Caco-2 (cell line): Measurements from ENCODE around the gene DCUN1D2. TPM values are rescaled to one million over a fixed set of nuclear protein-coding genes. Genes with fewer than 3 reads are reported as not detected.

Experiments used
- BruUV-seq: library from RNA; stranded (reverse); fragments of 400-500 nt; replicated peaks from 2 replicates; lab custom pipeline; 2021; lab: Mats Ljungman, UMichigan
- CTCF ChIA-PET: fragments of 300-600 bp; sonication (Branson Sonifier 250); formaldehyde crosslinking; loops from one replicate; lab custom pipeline; 2022; ENCODE audit warnings: antibody characterized with exemption; lab: Charles Lee
- POLR2A ChIA-PET: fragments of 300-600 bp; sonication (Branson Sonifier 250); formaldehyde crosslinking; loops from one replicate; lab custom pipeline; 2022; ENCODE audit warnings: antibody characterized with exemption; lab: Charles Lee
- DNase-seq, 2 experiments: peaks; one replicate each; pipeline versions ENCODE4 v3.0.0 to v3.0.0-alpha.2; 2020 to 2022
- H3K27me3 ChIP-seq: replicated peaks from 2 replicates; pipeline ENCODE4 v1.6.0; 2011; ENCODE audit warnings: low read length; ENCODE audit not compliant: control insufficient read depth, insufficient read depth
- H3K36me3 ChIP-seq: 2 replicates; pipeline ENCODE4 v1.5.1; 2011; ENCODE audit warnings: low read length; ENCODE audit not compliant: control insufficient read depth, insufficient read depth
- H3K4me1 ChIP-seq: fragments of 250-450 bp; sonication (Bioruptor Pico); 2 replicates; pipeline ENCODE4 v1.5.1; 2020; ENCODE audit warnings: mild to moderate bottlenecking
- H3K4me3 ChIP-seq: 2 replicates; pipeline ENCODE4 v1.5.1; 2011; ENCODE audit warnings: low read depth, mild to moderate bottlenecking, control low read depth, low read length
- H3K9me3 ChIP-seq: fragments of 250-450 bp; sonication (Bioruptor Pico); 2 replicates; pipeline ENCODE4 v1.5.1; 2020; ENCODE audit warnings: mild to moderate bottlenecking, moderate library complexity
- H3K27ac Mint-ChIP-seq: one replicate; pipeline ENCODE4 v1.8.0; 2022; ENCODE audit warnings: mixed read lengths; ENCODE audit not compliant: unreplicated experiment
- H3K27me3 Mint-ChIP-seq: one replicate; pipeline ENCODE4 v1.8.0; 2022; ENCODE audit warnings: mixed read lengths; ENCODE audit not compliant: insufficient read depth, unreplicated experiment
- H3K36me3 Mint-ChIP-seq: one replicate; pipeline ENCODE4 v1.8.0; 2022; ENCODE audit warnings: mild to moderate bottlenecking, mixed read lengths; ENCODE audit not compliant: insufficient read depth, unreplicated experiment
- H3K4me1 Mint-ChIP-seq: one replicate; pipeline ENCODE4 v1.8.0; 2022; ENCODE audit warnings: low read depth, mixed read lengths; ENCODE audit not compliant: unreplicated experiment
- H3K4me3 Mint-ChIP-seq: one replicate; pipeline ENCODE4 v1.8.0; 2022; ENCODE audit warnings: mild to moderate bottlenecking, moderate library complexity, mixed read lengths; ENCODE audit not compliant: unreplicated experiment
- H3K9me3 Mint-ChIP-seq: one replicate; pipeline ENCODE4 v1.8.0; 2022; ENCODE audit warnings: mixed read lengths; ENCODE audit not compliant: unreplicated experiment
- CTCF ChIP-seq, 2 experiments: fragments of 200-600 bp in 1 of 2; IDR thresholded peaks; 1 replicate in 1 of 2; 2 replicates in 1 of 2; pipeline versions ENCODE4 v1.5.1 to v1.8.0; 2011 to 2022; ENCODE audit warnings: antibody characterized with exemption in 1 of 2, control low read depth in 1 of 2, inconsistent platforms in 1 of 2, low read depth in 1 of 2, low read length in 1 of 2, mild to moderate bottlenecking in 1 of 2, moderate library complexity in 1 of 2; ENCODE audit not compliant: insufficient read depth in 1 of 2, severe bottlenecking in 1 of 2, unreplicated experiment in 1 of 2
- intact Hi-C: fragments of 100-400 bp; cut with micrococcal nuclease; formaldehyde crosslinking; loops from one replicate; pipeline ENCODE4 v1.10.0; 2022; ENCODE audit not compliant: unreplicated experiment
- total RNA-seq: library from RNA; stranded (reverse); gene quantifications from 2 replicates; pipeline ENCODE4 v1.2.3, GENCODE V29; 2022

Gene DCUN1D2
- total RNA-seq, 1 experiment from 2014 or later = 59.4 TPM

GRCh38 chr13:113464476-113464875 lies 26.0 kb downstream of the DCUN1D2 start:
- Mint-ChIP-seq H3K36me3 (peaks cover 51% of the 10 kb centered on the region), H3K4me3 (no peak overlapping the region), H3K27ac (no peak overlapping the region), H3K9me3 (no peaks in the 10 kb centered on the region), H3K4me1 (peaks cover 8% of the 10 kb centered on the region), H3K27me3 (no peaks in the 10 kb centered on the region)
- no peak for TF ChIP-seq CTCF (IDR thresholded peaks at IDR 0.05; ENCODE audit: insufficient read depth in 1 of 2, low read depth in 1 of 2, low read length in 1 of 2, severe bottlenecking in 1 of 2, unreplicated experiment in 1 of 2)
- Histone ChIP-seq H3K36me3 (peaks cover 3% of the 10 kb centered on the region), H3K4me1 (0 out of 2 replicates have a peak, but pooled peaks cover 3% of the 10 kb centered on the region), H3K27me3 (no peaks in the 10 kb centered on the region), H3K4me3 (no peak overlapping the region), H3K9me3 (no peaks in the 10 kb centered on the region)
- DNase-seq = no peak
- BruUV-seq = no TSS peak
- CTCF ChIA-PET = no interaction called here
- POLR2A ChIA-PET = no interaction called here
- intact Hi-C loops = no loop called here

GRCh38 chr13:113461022-113461751 lies 29.3 kb downstream of the DCUN1D2 start:
- no peaks in the 10 kb centered on the region for H3K27me3 ChIP-seq
- Mint-ChIP-seq H3K4me1 (no peaks in the 10 kb centered on the region), H3K27ac (no peak overlapping the region), H3K4me3 (no peak overlapping the region), H3K27me3 (no peaks in the 10 kb centered on the region), H3K36me3 (peaks cover 53% of the 10 kb centered on the region), H3K9me3 (no peaks in the 10 kb centered on the region)
- intact Hi-C loops = no loop called here
- TF ChIP-seq CTCF (IDR thresholded peaks at IDR 0.05; ENCODE audit: insufficient read depth in 1 of 2, low read depth in 1 of 2, low read length in 1 of 2, severe bottlenecking in 1 of 2, unreplicated experiment in 1 of 2) = no peak
- ChIA-PET CTCF (no interaction called here), POLR2A (no interaction called here)
- H3K4me1 ChIP-seq = 0 out of 2 replicates have a peak, but pooled peaks cover 3% of the 10 kb centered on the region
- BruUV-seq = no TSS peak
- H3K36me3 ChIP-seq = peaks cover 3% of the 10 kb centered on the region
- no peaks in the 10 kb centered on the region for H3K9me3 ChIP-seq
- no peak for DNase-seq
- H3K4me3 ChIP-seq = no peak overlapping the region

- H3K4me3 ChIP-seq = no peak overlapping the region
- H3K4me3 Mint-ChIP-seq = no peak overlapping the region
- H3K36me3 ChIP-seq = peaks cover 3% of the 10 kb centered on the region
- no peak for TF ChIP-seq CTCF (IDR thresholded peaks at IDR 0.05; ENCODE audit: insufficient read depth in 1 of 2, low read depth in 1 of 2, low read length in 1 of 2, severe bottlenecking in 1 of 2, unreplicated experiment in 1 of 2)
- no peak for DNase-seq
- no peaks in the 10 kb centered on the region for H3K27me3 Mint-ChIP-seq
- CTCF ChIA-PET = no interaction called here
- POLR2A ChIA-PET = no interaction called here
- no TSS peak for BruUV-seq
- no peak overlapping the region for H3K27ac Mint-ChIP-seq
- no peaks in the 10 kb centered on the region for H3K9me3 ChIP-seq
- H3K4me1 ChIP-seq = 0 out of 2 replicates have a peak, but pooled peaks cover 3% of the 10 kb centered on the region
- peaks cover 58% of the 10 kb centered on the region for H3K36me3 Mint-ChIP-seq
- no peaks in the 10 kb centered on the region for H3K4me1 Mint-ChIP-seq
- intact Hi-C loops = no loop called here
- no peaks in the 10 kb centered on the region for H3K9me3 Mint-ChIP-seq
- H3K27me3 ChIP-seq = no peaks in the 10 kb centered on the region
Measured at GRCh38 chr13:113460599-113460998, 29.9 kb downstream of the DCUN1D2 start.
